Activated CD8-positive, alpha-beta memory T cell treated with anti-CD3 and anti-CD28 coated beads for 1 hour (primary cell): Measurements from ENCODE around the gene IGFBP2.

Experiments used
- DNase-seq, 2 donors: peaks; one replicate each; pipeline ENCODE4 v3.0.0-alpha.2; 2020; ENCODE audit warnings: low read depth in 1 of 2; ENCODE audit errors: extremely low read depth in 1 of 2

The IGFBP2 gene

GRCh38 chr2:216615298-216616082 is 17.7 kb upstream of the IGFBP2 start:
- DNase-seq, result no peak

- DNase-seq, result no peak
Measured at GRCh38 chr2:216616083-216616678, 17.0 kb upstream of the IGFBP2 start.

- DNase-seq, result no peak
Measured at GRCh38 chr2:216617159-216617815, 15.9 kb upstream of the IGFBP2 start.

- no peak for DNase-seq
Measured at GRCh38 chr2:216618785-216619184, 14.4 kb upstream of the IGFBP2 start.

GRCh38 chr2:216619411-216620393 is 13.5 kb upstream of the IGFBP2 start:
- DNase-seq, result no peak

DNA sequence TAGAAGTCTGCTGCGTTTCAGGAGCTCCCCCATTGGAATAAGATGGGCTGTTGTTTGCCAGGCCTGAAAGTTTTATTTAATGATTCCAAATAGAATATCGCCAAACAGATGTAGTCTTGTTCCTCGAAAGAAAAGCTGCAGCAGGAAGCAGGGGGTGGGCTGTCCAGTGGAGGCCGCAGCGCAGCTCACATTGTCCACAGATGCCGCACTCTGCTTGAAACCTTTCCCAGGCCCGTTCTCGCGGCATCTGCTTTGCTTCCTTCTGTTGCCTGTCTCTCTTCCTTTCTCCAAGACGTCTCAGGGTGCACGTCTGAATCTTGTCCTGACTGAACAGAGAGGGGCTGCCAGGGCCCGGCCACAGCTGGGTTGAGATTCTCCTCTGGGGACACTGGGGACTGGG is 12.4 kb upstream of the IGFBP2 start:
- DNase-seq, result no peak

DNA sequence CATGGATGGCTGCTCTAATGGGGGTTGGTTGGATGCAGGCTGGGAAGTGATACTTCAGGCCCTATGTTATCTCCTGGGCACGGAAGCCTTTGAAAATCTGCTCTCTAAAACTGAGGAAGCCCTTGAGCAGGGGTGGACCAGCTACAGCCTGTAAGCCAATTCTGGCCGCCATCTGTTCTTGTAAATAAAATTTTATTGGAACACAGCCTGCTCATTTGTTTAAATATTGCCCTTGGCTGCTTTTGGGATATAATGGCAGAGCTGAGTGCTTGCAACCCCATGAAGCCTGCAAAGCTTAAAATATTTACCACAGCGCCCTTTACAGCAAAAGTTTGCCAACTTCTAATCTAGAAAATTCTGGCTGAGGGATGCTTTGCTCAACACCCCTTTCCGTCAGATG is 11.9 kb upstream of the IGFBP2 start:
- DNase-seq, result no peak

DNA sequence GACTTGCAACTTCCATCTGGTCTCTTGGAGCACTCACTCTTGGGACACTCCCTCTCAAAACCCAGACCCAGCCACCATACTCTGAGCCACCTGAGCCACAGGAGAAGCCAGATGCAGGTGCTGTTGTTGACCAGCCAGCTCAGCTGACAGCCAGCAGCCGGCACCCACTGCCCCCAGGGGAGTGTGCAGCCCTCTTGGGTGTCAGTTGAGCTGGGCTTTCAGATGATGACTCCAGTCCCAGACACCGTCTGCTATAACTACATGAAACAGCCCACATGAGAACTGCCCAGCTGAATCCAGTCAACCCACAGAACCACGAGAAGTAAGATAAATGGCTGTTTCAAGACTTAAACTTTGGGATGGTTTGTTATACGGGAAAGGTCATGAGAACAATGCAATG is 10.7 kb upstream of the IGFBP2 start:
- no peak for DNase-seq

DNA sequence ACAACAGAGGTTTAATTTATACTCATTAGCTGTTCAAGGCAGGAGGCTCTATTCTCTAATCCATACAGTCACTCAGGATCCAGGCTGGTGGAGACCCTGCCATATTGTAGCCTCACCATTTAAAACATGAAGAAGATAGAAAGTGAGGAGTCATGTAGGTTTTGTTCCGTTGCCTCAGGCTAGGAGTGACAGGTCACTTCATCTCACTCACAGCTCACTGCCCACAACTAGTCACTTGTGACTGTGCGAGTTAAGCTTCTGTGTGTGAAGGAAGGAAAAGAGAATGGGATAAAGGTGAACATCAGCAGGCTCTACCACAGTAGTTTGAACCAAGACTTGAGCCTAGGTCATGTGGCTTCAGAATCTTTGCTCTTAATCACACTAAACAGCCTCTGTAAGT is 9.0 kb upstream of the IGFBP2 start:
- DNase-seq, result no peak

DNA sequence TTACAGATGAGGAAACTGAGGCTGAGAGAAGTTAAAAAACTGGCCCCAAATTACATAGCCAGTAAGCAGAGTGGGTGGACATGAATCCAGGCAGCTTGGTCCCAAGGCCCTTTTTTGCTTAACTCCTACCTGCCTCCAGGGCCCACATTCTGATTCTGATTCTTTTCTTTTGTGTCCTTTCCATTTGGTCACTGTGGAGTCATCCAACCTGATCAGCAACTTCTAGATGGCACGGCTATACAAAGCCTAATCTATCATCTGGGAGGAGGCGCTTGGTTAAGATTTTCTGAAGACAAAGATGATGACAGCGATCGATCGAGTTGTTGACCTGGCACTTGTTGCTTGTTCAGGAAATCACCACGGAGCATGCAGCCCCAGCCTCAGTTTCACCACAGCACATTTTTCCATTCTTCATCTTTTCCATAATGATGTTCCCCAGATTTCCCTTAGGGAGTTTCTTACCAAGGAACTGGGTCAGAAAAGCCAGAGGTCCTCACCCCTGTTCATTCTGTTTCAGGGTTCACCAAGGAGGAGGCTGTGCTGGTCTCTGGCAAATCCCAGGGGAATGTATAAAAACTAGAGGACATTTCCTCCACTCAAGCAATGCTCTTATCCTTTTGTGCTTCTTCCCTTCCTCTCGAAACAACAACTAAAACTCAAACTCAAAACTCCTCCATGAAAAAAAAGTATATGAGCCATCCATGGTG is 6.9 kb upstream of the IGFBP2 start:
- no peak for DNase-seq

DNA sequence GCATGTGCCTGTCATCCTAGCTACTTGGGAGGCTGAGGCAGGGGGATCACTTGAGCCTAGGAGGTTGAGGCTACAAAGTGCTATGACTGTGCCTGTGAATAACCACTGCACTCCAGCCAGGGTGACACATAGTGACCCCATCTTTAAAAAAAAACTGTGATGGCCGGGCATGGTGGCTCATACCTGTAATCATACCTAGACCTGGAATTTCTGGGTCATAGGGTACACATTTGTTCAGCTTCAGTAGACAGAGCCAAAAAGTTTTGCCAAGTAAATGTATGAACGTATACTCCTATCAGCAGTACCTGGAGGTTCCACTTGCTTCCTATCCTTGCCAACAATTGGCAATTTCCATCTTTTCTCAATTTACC is 6.4 kb upstream of the IGFBP2 start:
- DNase-seq, result no peak

- DNase-seq, result no peak
Measured at GRCh38 chr2:216629784-216630183, 3.4 kb upstream of the IGFBP2 start.

DNA sequence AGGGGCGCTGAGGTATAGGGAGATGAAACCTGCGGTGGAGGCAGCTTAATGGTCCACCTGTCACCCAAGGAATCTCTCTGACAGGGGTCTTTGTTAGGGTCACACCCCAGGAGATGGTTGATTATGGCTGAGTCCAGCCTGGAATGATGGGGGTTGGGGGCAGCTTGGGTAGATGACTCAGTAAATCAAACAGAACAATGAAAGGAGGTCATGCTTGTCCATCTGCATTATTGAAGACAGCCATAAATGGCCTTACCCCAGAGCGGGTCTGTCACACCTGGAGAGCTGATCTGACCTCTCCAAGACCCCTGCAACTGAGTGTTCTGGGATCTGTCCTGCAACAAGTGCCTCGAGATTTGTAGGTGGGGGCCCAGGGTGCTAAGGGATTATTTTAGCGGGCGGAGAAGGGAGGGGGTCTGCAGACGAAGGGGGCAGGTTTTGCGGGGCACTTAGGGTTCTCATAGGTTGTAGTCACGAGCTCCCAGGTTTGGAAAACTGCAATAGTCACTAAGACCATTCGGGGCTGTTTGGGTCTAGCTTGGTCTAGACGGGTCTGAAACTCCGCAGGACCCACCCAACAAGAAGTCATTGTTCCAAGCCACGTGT is 771 bp upstream of the IGFBP2 start:
- no peak for DNase-seq

DNA sequence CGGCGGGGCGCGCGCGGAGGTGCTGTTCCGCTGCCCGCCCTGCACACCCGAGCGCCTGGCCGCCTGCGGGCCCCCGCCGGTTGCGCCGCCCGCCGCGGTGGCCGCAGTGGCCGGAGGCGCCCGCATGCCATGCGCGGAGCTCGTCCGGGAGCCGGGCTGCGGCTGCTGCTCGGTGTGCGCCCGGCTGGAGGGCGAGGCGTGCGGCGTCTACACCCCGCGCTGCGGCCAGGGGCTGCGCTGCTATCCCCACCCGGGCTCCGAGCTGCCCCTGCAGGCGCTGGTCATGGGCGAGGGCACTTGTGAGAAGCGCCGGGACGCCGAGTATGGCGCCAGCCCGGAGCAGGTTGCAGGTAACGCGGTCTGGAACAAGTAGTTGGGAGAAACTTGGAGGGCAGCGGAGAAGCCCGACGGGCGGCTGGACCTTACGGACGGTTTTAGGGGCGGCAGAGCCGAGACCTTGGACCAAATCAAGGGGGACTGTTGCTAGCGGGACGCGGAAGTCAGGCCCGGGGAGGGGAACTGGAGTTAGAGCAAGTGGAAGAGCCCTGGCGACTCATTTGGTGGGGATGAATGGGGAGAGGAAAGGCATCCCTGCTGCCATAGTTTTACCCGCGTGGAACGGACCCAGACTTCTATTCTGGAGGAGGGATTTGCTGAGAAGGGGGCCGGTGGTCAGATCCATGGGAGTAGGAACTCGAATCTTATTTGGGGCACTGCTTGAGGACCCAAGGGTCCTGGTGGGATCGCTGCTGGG is 573 bp downstream of the IGFBP2 start:
- DNase-seq, result no peak

GRCh38 chr2:216634370-216635148 is 1.3 kb downstream of the IGFBP2 start:
- DNase-seq, result no peak

DNA sequence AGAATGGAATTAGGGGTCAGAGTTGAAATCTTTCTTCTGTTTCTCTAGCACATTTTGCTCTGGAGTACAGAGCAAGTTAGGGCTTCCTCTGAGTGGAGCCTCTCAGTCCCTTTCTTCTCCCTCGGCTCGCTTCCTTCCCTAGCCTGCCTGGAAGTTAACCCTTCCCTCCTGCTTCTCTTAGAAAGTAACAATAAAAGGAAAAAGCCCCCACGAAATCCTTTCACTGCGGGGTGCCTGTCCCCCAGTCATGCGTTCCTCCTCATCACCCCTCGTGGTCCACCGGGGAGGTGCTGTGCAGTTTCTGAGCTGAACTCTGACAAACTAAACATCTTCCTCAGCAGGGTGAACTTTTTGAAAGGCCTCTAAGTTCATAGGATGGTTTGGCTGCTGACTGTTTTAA is 2.0 kb downstream of the IGFBP2 start:
- no peak for DNase-seq

DNA sequence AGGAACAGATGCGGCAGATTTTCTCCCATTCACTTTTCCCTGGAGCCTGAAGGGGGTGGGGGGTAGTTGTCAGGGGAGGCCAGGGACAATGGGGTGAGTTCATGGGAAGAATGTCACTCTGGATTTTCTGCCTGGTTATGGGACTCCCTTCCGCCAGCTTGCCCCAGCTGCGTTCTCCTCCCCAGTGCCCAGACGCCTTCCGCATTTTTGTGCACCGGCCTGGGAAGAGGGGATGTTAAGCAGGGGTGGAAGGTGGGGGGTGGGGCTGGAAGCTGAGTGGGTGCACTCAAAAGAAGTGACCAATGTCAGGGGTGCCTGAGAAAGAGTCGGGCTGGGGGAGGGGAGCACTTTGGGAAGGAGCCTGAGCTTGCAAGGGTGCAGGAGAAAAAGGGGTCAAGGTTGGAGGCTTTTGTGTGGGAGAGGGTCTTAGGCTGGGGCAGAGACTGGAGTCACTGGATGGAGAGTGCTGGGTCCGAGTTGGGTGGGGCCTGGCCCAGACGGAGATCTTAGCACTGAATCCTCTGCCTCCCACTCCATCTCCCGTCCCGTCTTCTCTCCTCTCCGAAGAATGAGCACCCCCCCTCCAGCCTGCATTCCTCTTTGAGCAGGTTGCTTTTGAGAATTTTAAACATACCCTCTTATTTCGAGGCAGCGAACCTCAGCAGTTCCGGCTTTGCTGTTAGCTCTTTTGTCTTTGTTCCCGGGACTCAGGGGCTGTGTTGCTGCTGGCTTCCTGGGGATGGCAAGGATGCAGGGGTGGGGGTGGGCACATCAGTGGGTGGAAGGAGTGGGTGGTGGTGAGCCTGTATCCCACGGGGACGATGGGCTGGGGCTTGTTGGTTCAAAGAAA is 2.7 kb downstream of the IGFBP2 start:
- no peak for DNase-seq
